Hematopoietic multipotent progenitor cell (in vitro differentiated cells): ENCODE data around the gene DEF6. TPM values are rescaled to one million over a fixed set of nuclear protein-coding genes. Genes with fewer than 3 reads are reported as not detected.
"Not testable (repeated sequence)": the region's sequence is repeated elsewhere in the genome, so short reads cannot be mapped to it uniquely, and the experiment has no call there.

ENCODE experiments used
- DNase-seq, 3 donors: peaks; one replicate each; pipeline ENCODE4 v3.0.0-alpha.2; 2011 to 2015; ENCODE audit warnings: low read depth in 2 of 3, low spot score in 2 of 3
- total RNA-seq: library from RNA; depleted of rRNA; stranded (reverse); fragments of >200 nt; gene quantifications from one replicate; pipeline ENCODE4 v1.2.3, GENCODE V29; 2012

DEF6 gene
- total RNA-seq, 1 donor: 80.5 TPM

GRCh38 chr6:35307138-35307537 lies 9.5 kb downstream of the DEF6 start:
- not testable (repeated sequence) for DNase-seq

- not testable (repeated sequence) for DNase-seq
These were observed 10.9 kb downstream of the DEF6 start for GRCh38 chr6:35308543-35308942.

DNA sequence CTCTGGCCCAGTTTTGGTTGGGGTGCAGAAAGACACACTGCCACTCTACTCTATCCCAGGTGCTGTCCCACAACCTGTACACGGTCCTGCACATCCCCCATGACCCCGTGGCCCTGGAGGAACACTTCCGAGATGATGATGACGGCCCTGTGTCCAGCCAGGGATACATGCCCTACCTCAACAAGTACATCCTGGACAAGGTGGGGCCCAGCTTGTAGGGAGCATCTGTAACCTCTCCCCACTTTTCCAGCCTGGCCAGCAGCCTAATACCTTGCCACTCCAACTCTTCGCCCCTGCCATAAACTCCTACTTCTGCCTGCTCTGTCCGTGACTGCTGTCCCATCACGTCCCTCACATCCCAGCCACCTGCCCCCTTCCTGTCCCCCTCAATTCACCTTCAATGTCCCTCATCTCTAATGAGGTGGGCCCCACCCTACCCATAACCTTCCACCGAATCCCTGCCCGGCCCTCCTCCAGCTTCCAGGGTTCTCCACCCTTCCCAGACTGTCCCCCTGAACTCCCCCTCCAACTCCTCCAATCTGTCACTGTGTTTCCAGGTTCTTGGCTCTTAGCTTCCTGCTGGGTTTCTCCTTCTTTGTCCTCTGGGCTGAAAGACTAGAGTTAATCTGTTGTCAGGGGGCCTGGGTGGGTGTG lies 12.1 kb downstream of the DEF6 start:
- DNase-seq: no peak

- DNase-seq: no peak
These were observed 12.7 kb downstream of the DEF6 start for GRCh38 chr6:35310265-35310831.

DNA sequence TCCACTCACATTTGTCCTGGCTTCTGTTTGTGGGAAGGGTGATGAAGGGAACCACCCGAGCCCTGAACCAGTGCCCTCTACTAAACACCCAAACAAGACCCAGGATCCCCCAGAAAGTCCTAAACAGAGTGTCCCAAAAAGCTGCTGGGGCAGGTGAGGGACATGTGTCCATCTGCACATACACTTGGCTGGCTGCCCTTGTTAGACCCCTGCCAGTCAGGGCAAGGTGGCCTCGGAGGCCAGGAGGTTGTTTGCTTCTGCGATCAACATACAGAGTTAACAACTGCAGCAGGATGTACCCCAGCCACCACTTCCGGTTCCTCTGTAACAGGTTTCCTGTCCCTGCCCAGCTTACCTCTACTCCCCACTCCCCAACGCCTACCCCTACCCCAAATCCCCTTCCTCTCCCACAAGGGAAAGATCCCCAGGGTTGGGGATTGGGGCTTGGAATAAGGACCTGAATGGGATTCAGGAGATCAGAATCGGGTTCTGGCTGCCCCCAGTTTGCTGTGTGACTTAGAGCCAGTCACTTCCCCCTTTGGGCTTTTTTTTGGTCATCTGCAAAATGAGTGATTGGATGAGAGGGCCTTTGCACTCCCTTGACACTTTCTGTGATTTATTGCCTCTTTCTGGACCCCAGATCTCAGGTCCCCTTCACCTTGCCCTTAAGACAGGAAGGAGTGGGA lies 13.9 kb downstream of the DEF6 start:
- peak in 2 of 3 donors; percentile 69 to 75 for DNase-seq

GRCh38 chr6:35312076-35312800 lies 14.6 kb downstream of the DEF6 start:
- no peak for DNase-seq

DNA sequence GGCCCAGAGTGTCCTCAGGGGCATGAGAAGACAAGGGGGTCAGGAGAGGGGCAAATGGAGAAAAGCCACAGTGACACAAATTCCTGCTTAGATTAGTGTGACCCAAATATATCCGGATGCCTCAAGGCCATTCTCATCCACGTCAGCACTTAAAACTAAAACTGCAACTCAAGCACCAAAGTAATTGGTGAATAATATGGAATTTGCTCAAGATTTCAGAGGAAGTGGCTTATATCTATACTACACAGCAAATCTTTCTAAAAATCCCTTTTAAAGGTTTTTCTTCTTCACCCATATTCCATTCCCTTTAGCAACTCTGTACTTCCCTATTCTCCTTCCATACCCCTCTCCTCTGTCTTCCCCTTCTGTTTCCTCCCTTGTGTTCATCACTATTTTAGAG lies 15.2 kb downstream of the DEF6 start:
- DNase-seq: no peak

DNA sequence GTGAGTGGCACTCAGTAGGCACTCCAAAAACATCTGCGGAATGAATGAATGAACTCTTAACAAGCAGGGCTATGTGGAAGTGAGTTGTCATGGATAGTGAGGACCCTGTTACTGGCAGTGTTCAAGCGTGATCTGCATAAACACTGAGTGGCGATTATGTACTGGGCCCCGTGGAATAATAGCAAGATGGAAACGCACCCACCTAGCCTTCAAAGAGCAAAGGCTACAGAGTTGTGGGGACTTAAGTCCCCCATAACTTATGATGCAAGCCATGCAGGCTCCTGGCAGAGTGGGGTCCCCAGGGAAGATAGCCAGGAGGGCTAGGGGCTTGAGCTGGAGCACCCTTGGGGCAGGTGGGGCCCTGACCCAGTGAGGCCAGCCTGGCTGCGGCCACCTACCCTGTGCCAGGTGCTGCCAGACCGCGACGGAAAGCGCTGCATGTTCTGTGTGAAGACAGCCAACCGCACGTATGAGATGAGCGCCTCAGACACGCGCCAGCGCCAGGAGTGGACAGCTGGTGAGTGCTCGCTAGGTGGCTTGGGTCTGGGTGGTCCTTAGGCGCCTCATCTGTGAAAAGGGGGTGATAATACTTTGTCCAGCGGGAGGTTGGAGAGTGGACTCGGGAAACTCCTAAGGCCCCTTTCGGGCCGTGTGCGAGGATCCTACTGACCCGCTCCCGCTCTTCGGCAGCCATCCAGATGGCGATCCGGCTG lies 20.0 kb downstream of the DEF6 start:
- no peak for DNase-seq

DNA sequence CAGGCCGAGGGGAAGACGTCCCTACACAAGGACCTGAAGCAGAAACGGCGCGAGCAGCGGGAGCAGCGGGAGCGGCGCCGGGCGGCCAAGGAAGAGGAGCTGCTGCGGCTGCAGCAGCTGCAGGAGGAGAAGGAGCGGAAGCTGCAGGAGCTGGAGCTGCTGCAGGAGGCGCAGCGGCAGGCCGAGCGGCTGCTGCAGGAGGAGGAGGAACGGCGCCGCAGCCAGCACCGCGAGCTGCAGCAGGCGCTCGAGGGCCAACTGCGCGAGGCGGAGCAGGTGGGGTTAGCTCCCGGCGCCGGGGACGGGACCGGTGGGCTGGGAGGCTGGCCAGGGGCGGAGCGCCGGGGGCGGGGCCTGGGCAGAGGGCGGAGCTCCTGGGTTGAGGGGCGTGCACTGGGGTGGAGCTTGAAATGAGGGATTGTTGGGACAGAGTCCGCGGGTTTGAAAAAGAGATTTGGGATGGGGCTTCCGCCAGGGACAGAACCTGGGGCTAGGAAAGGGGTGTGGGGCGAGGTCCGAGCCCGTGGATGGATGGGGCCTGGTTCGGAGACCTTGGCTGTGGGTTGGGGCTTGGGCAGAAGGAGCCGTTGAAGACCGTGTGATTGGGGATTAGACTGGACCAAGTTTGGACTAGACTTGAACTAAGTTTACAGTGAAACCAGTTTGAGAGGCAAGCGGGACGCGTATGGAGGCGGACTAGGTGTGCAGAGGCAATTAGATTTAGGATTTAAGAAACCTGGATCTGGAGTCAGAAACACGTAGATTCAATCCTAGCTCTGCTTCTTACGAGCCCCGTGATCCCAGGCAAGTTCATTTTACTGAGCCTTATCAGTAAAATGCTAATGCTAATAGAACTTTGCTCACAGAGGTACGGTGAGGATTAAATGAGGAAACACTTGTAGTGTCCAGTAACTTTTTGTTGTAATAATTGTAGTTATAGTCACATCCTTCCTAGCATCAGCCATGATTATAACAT lies 20.9 kb downstream of the DEF6 start:
- DNase-seq: no peak

DNA sequence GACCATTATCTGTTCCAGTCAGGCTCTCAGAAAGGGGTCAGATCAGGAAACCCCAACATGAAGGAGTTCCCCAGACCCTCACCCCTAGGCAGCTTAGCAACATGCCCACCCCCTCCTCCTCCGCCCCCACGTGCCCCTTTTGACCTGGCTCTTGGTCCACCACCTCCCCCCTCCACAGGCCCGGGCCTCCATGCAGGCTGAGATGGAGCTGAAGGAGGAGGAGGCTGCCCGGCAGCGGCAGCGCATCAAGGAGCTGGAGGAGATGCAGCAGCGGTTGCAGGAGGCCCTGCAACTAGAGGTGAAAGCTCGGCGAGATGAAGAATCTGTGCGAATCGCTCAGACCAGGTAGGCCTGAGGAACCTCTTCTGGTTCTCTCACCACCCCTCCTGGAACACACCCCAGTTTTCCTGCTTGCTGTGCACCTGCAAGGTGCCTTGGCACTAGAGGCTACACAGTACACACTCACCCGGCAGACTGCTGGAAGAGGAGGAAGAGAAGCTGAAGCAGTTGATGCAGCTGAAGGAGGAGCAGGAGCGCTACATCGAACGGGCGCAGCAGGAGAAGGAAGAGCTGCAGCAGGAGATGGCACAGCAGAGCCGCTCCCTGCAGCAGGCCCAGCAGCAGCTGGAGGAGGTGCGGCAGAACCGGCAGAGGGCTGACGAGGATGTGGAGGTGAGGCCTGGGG lies 21.9 kb downstream of the DEF6 start:
- no peak for DNase-seq

DNA sequence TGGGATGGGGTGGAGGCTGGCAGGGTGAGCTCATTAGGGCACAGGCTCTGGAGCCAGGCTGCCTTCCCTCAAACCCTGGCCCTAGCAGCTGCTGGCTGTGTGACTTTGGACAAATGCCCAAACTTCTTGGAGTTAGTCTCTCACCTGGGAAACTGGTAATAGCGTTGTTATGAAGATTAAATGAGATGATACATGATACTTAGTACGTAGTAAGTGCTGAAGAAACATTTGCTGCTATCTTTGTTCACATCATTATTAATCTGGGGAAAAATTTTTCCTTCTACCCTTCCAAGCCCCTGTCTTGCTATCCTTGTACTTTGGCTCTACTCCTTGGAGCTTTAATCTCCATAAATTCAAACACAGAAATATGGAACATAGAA lies 22.4 kb downstream of the DEF6 start:
- DNase-seq: no peak

- DNase-seq: no peak
These were observed 23.5 kb downstream of the DEF6 start for GRCh38 chr6:35321091-35321490.

- DNase-seq: peak in 2 of 3 donors; percentile 74 to 85
These were observed 29.9 kb downstream of the DEF6 start for GRCh38 chr6:35327349-35328027.

DNA sequence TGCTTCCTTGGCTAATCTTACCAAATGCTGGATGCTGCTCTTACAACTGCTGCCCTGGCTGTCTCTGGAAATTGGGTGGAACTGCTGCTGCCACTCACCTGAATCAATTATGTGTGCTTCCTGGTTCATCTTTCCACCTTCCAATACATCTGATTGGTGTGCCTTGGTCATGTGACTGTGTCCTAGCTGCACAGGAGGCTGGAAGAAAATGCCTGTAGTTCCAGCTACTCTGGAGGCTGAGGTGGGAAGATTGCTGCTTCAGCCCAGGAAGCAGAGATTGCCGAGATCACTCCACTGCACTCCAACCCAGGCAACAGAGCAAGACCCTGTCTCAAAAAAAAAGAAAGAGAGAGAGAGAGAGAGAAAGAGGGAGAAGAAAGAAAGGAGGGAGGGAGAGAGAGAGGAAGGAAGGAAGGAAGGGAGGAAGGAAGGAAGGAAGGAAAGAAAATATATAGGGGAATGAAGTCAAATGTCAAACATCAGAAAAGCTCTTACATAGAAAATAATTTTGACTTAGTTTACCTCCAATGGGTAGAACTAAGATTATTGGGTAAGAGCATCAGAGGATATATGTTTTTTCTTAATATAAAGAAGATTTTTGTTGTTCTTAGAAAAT lies 30.6 kb downstream of the DEF6 start:
- no peak for DNase-seq

GRCh38 chr6:35328965-35329364 lies 31.3 kb downstream of the DEF6 start:
- DNase-seq: not testable (repeated sequence)

DNA sequence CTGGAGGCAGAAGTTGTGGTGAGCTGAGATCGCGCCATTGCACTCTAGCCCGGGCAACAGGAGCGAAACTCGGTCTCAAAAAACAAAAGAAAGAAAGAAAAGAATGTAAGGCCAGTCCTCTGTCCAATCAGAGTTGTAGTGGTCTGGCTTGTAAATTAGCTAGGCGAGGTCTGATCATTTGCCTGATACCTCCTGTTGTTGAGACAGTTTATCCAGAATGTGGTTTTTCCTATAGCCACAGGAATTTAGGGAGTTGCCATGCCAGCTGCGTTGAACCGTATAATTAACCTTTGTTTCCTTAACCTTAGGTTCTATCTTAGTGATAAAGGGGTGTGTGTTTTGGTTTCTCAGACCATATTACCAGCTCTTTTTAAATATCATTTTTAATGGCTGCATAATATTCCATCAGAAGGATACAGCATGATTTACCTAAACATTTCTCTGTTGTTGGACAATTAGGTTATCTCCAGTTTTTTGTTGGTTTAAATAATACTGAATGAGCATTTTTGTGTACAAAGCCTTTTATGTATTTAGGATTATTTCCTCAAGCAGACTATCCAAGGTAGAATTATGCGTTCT lies 33.0 kb downstream of the DEF6 start:
- no peak for DNase-seq

DNA sequence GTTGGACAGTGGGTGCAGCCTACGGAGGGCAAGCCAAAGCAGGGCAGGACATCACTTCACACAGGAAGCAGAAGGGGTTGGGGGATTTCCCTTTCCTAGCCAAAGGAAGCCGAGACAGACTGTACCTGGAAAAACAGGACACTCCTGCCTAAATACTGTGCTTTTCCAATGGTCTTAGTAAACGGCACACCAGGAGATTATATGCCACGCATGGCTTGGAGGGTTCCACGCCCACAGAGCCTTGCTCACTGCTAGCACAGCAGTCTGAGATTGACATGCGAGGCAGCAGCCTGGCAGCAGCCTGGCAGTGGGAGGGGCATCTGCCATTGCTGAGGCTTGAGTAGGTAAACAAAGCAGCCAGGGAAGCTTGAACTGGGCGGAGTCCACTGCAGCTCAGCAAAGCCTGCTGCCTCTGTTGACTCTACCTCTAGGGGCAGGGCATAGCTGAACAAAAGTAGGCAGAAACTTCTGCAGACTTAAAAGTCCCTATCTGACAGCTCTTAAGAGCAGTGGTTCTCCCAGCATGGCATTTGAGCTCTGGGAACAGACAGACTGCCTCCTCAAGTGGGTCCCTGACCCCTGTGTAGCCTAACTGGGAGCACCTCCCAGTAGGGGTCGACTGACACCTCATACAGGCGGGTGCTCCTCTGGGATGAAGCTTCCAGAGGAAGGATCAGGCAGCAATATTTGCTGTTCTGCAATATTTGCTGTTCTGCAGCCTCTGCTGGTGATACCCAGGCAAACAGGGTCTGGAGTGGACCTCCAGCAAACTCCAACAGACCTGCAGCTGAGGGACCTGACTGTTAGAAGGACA lies 34.7 kb downstream of the DEF6 start:
- DNase-seq: not testable (repeated sequence)
